Skin epidermis (tissue), 12 donors: ENCODE measurements around the gene KRTAP5-3.

ENCODE experiments used
- H3K27ac ChIP-seq, 21 experiments: fragments of 200-600 bp; sonication (generic) in 11 of 21; one replicate each; pipeline ENCODE4 v1.5.0; 2020; ENCODE audit warnings: mild to moderate bottlenecking in 3 of 21, inconsistent platforms in 2 of 21, moderate library complexity in 2 of 21
- H3K4me3 ChIP-seq, 7 experiments: fragments of 200-600 bp; sonication (generic) in 2 of 7; one replicate each; pipeline ENCODE4 v1.5.0; 2020; ENCODE audit warnings: inconsistent platforms in 2 of 7, mild to moderate bottlenecking in 2 of 7, moderate library complexity in 1 of 7

Gene KRTAP5-3

GRCh38 chr11:1557904-1558774 is 50.1 kb downstream of the KRTAP5-3 start:
- Histone ChIP-seq H3K4me3 (no peak overlapping the region), H3K27ac (peak overlapping the region in 7 of 21 experiments; percentile 11 to 73 (median 40))
